ENCODE data around the gene CCL20. TPM values are rescaled to one million over a fixed set of nuclear protein-coding genes. Genes with fewer than 3 reads are reported as not detected.

Gene CCL20, protein sequence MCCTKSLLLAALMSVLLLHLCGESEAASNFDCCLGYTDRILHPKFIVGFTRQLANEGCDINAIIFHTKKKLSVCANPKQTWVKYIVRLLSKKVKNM
- total RNA-seq (2022; extraction: Qiagen RNA extraction) = 3.0 to 6.9 TPM (median 3.9 TPM) in 5 replicates

DNA sequence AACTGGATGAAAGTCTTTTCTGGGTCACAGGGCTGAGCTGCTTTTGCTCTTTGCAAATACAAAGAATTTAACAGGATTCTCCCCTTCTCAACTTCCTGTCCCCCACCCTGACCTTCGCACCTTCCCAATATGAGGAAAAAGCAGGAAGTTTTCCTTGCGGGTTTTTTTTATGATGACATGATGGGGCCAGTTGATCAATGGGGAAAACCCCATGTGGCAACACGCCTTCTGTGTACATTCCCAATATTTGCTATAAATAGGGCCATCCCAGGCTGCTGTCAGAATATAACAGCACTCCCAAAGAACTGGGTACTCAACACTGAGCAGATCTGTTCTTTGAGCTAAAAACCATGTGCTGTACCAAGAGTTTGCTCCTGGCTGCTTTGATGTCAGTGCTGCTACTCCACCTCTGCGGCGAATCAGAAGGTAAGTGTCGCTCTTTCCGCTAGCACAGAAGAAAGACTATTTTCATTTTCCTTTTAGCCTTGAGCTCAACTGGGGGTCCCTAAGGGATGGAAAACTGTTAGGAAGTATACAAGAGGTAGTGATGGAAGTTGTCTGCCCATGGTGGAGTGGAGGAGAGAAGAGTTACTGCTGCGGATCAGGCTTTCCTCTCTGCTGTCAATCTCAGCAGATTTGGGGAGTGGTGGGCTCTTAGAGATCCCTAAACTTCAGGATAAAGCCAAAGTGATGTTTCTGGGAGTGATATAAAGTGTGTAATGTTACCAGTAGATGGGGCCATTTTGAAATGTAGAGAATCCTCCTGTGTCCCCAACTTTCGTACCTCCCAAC, at the start of gene CCL20:
TSS of gene CCL20 (plus strand) at position 281 of the 792 bp plus-strand sequence. CDS start at position 351, 70 bp downstream.

Other genes starting within 250 kb of the CCL20 start
- not detected in 5 replicates for gene SCYGR2, start 214.9 kb upstream of the CCL20 start, total RNA-seq (2022; extraction: Qiagen RNA extraction)
- gene SCYGR3, start 199.0 kb upstream of the CCL20 start, total RNA-seq (2022; extraction: Qiagen RNA extraction) = not detected in 5 replicates
- gene SCYGR4, start 196.3 kb upstream of the CCL20 start, total RNA-seq (2022; extraction: Qiagen RNA extraction) = not detected in 5 replicates
- not detected in 5 replicates for gene SCYGR5, start 147.0 kb upstream of the CCL20 start, total RNA-seq (2022; extraction: Qiagen RNA extraction)
- 1.9 to 2.9 TPM (median 2.2 TPM) in 5 replicates for gene SLC19A3, start 95.8 kb upstream of the CCL20 start, total RNA-seq (2022; extraction: Qiagen RNA extraction)
- not detected in 5 replicates for gene SCYGR6, start 89.1 kb upstream of the CCL20 start, total RNA-seq (2022; extraction: Qiagen RNA extraction)
- not detected in 5 replicates for gene SCYGR7, start 85.5 kb upstream of the CCL20 start, total RNA-seq (2022; extraction: Qiagen RNA extraction)
- not detected in 5 replicates for gene SCYGR8, start 67.9 kb upstream of the CCL20 start, total RNA-seq (2022; extraction: Qiagen RNA extraction)
- gene DAW1, start 57.8 kb downstream of the CCL20 start, total RNA-seq (2022; extraction: Qiagen RNA extraction) = 2.3 to 3.0 TPM (median 2.4 TPM) in 5 replicates